Stimulated activated CD4-positive, alpha-beta T cell treated with anti-CD3 and anti-CD28 coated beads, TNF-alpha, amount 100 ng/mL, for 24 hours (primary cell): ENCODE results near the gene NAA10.

Source experiments
- DNase-seq, 3 experiments: peaks; one replicate each; pipeline ENCODE4 v3.0.0-alpha.2; 2020; ENCODE audit warnings: low read depth in 3 of 3

Gene NAA10

GRCh38 chrX:153948847-153949805 is 14.3 kb upstream of the NAA10 start:
- no peak for DNase-seq

GRCh38 chrX:153948002-153948466 is 13.2 kb upstream of the NAA10 start:
- DNase-seq = no peak

GRCh38 chrX:153947009-153947769 is 12.4 kb upstream of the NAA10 start:
- DNase-seq = peak in 2 of 3 experiments; percentile 47 to 75

- DNase-seq = no peak
These were observed 11.4 kb upstream of the NAA10 start for GRCh38 chrX:153945956-153946943.

GRCh38 chrX:153944800-153945150 is 9.9 kb upstream of the NAA10 start:
- DNase-seq = no peak

GRCh38 chrX:153944140-153944799 is 9.4 kb upstream of the NAA10 start, which contains the start of gene RENBP:
TSS of gene RENBP (minus strand) at chrX:153944643. CDS start at chrX:153944610, 33 bp downstream.
- DNase-seq = no peak

- no peak for DNase-seq
These were observed 6.8 kb upstream of the NAA10 start for GRCh38 chrX:153941336-153942252.

GRCh38 chrX:153939573-153939972 is 4.7 kb upstream of the NAA10 start:
- no peak for DNase-seq

GRCh38 chrX:153938226-153938786 is 3.5 kb upstream of the NAA10 start:
- DNase-seq = no peak

GRCh38 chrX:153937056-153937455 is 2.2 kb upstream of the NAA10 start:
- no peak for DNase-seq

- no peak for DNase-seq
These were observed 552 bp upstream of the NAA10 start for GRCh38 chrX:153935326-153935851.

- no peak for DNase-seq
These were observed 582 bp downstream of the NAA10 start for GRCh38 chrX:153934148-153934761.

GRCh38 chrX:153933748-153934147 is 1.1 kb downstream of the NAA10 start:
- DNase-seq = no peak

GRCh38 chrX:153932220-153932915 is 2.5 kb downstream of the NAA10 start:
- DNase-seq = no peak

- no peak for DNase-seq
These were observed 3.1 kb downstream of the NAA10 start for GRCh38 chrX:153931748-153932147.

GRCh38 chrX:153931151-153931550 is 3.7 kb downstream of the NAA10 start:
- no peak for DNase-seq

GRCh38 chrX:153930011-153930910 is 4.6 kb downstream of the NAA10 start:
- no peak for DNase-seq
